ENCODE data around the gene DLGAP1.

DLGAP1 gene

DNA sequence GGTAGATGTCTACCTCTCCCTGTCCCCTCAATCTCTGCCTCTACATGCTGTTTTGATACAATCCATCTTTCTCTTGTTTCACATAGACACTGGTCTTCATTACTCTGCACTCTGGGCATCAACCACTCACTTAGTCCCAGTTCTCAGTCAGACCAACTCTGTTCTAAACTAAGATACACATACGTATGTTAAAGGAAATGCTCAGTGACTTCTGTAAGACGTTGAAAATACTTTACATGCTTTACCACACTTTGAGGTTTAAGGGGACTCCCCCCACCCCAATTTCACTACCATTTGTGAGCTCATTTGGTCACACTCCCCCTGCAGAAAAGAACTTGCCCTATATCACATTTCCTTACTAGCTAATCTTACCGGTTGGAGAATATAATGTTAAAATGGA, 507.7 kb downstream of the DLGAP1 start:
- no peak for TF ChIP-seq YY1 (IDR thresholded peaks at IDR 0.05; ENCODE audit: low read depth)
- TF ChIP-seq CREB1 (IDR thresholded peaks at IDR 0.05; ENCODE audit: low read depth) = no peak
- no peak for TF ChIP-seq EGR1 (IDR thresholded peaks at IDR 0.05)
- no peak for TF ChIP-seq TCF12 (IDR thresholded peaks at IDR 0.05; ENCODE audit: low read depth)
- no peak for TF ChIP-seq TEAD4 (IDR thresholded peaks at IDR 0.05)
- TF ChIP-seq CEBPB (IDR thresholded peaks at IDR 0.05) = no peak
- no peak for TF ChIP-seq NFIC (IDR thresholded peaks at IDR 0.05)
- TF ChIP-seq, protein P1, sequence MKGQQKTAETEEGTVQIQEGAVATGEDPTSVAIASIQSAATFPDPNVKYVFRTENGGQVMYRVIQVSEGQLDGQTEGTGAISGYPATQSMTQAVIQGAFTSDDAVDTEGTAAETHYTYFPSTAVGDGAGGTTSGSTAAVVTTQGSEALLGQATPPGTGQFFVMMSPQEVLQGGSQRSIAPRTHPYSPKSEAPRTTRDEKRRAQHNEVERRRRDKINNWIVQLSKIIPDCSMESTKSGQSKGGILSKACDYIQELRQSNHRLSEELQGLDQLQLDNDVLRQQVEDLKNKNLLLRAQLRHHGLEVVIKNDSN (IDR thresholded peaks at IDR 0.05) = no peak
- TF ChIP-seq ZBTB7A (IDR thresholded peaks at IDR 0.05; ENCODE audit: low read depth) = no peak
- no peak for TF ChIP-seq FOXM1 (IDR thresholded peaks at IDR 0.05; ENCODE audit: borderline replicate concordance, low read depth)
- no peak for TF ChIP-seq RAD21 (IDR thresholded peaks at IDR 0.05; ENCODE audit: low read depth)
- TF ChIP-seq TAF1 (IDR thresholded peaks at IDR 0.05; ENCODE audit: low read depth) = no peak
- TF ChIP-seq, protein P2, sequence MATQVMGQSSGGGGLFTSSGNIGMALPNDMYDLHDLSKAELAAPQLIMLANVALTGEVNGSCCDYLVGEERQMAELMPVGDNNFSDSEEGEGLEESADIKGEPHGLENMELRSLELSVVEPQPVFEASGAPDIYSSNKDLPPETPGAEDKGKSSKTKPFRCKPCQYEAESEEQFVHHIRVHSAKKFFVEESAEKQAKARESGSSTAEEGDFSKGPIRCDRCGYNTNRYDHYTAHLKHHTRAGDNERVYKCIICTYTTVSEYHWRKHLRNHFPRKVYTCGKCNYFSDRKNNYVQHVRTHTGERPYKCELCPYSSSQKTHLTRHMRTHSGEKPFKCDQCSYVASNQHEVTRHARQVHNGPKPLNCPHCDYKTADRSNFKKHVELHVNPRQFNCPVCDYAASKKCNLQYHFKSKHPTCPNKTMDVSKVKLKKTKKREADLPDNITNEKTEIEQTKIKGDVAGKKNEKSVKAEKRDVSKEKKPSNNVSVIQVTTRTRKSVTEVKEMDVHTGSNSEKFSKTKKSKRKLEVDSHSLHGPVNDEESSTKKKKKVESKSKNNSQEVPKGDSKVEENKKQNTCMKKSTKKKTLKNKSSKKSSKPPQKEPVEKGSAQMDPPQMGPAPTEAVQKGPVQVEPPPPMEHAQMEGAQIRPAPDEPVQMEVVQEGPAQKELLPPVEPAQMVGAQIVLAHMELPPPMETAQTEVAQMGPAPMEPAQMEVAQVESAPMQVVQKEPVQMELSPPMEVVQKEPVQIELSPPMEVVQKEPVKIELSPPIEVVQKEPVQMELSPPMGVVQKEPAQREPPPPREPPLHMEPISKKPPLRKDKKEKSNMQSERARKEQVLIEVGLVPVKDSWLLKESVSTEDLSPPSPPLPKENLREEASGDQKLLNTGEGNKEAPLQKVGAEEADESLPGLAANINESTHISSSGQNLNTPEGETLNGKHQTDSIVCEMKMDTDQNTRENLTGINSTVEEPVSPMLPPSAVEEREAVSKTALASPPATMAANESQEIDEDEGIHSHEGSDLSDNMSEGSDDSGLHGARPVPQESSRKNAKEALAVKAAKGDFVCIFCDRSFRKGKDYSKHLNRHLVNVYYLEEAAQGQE (IDR thresholded peaks at IDR 0.05; ENCODE audit: low read depth) = no peak
- TF ChIP-seq EP300 (IDR thresholded peaks at IDR 0.05; ENCODE audit: borderline replicate concordance) = no peak

DNA sequence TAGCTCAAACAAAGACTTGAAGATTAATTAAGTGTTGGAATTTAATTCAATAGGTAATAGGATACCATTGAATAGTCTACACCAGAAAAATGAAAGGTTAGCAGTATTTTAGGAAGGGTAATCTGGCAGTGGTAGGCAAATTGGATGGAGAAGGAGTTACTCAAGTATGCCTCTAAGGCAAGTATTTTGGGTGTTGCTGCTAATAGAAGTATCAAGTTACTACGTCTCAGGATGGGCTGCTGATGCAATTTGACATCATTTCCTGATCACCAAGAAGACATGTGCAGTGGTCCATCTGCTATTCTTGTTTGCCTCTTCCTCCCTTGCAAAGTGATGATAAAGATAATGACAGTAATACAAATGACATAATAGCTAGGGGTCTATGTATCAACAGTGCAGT, 519.8 kb downstream of the DLGAP1 start:
- TF ChIP-seq CEBPB (IDR thresholded peaks at IDR 0.05) (no peak), EGR1 (IDR thresholded peaks at IDR 0.05) (no peak), ZBTB7A (IDR thresholded peaks at IDR 0.05; ENCODE audit: low read depth) (no peak), TCF12 (IDR thresholded peaks at IDR 0.05; ENCODE audit: low read depth) (no peak), TAF1 (IDR thresholded peaks at IDR 0.05; ENCODE audit: low read depth) (no peak), CREB1 (IDR thresholded peaks at IDR 0.05; ENCODE audit: low read depth) (no peak)
- TF ChIP-seq, protein P3, sequence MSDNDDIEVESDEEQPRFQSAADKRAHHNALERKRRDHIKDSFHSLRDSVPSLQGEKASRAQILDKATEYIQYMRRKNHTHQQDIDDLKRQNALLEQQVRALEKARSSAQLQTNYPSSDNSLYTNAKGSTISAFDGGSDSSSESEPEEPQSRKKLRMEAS (IDR thresholded peaks at IDR 0.05) = no peak
- TF ChIP-seq, protein P1 (IDR thresholded peaks at IDR 0.05) = no peak

DNA sequence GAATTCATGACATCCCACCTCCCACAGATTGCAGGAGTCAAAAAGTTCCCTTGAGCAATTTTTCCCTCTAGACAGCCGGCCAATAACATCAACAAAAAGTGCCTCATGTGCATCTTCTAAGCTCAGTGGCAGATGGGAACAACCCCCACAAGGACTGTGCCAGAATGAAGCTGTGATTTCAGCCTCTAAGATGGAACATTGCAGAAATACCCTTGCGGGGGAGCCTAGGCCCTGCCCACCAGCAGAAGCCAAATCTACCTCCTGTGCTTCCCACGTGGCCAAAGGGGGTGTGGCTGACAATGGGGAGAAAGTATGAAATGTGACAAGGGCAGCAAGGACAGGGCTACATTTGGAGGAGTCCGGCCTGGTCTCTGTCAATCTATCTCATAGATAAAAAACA, 522.8 kb downstream of the DLGAP1 start:
- TF ChIP-seq EGR1 (IDR thresholded peaks at IDR 0.05) = no peak
- no peak for TF ChIP-seq CREB1 (IDR thresholded peaks at IDR 0.05; ENCODE audit: low read depth)
- TF ChIP-seq YY1 (IDR thresholded peaks at IDR 0.05; ENCODE audit: low read depth) = no peak
- TF ChIP-seq, protein P2 (IDR thresholded peaks at IDR 0.05; ENCODE audit: low read depth) = no peak
- TF ChIP-seq EP300 (IDR thresholded peaks at IDR 0.05; ENCODE audit: borderline replicate concordance) = no peak
- TF ChIP-seq TAF1 (IDR thresholded peaks at IDR 0.05; ENCODE audit: low read depth) = no peak
- no peak for TF ChIP-seq CEBPB (IDR thresholded peaks at IDR 0.05)
- TF ChIP-seq FOXM1 (IDR thresholded peaks at IDR 0.05; ENCODE audit: borderline replicate concordance, low read depth) = no peak
- no peak for TF ChIP-seq TCF12 (IDR thresholded peaks at IDR 0.05; ENCODE audit: low read depth)
- TF ChIP-seq, protein P3 (IDR thresholded peaks at IDR 0.05) = no peak
- TF ChIP-seq TEAD4 (IDR thresholded peaks at IDR 0.05) = no peak
- no peak for TF ChIP-seq NFIC (IDR thresholded peaks at IDR 0.05)
- TF ChIP-seq, protein P1 (IDR thresholded peaks at IDR 0.05) = no peak

DNA sequence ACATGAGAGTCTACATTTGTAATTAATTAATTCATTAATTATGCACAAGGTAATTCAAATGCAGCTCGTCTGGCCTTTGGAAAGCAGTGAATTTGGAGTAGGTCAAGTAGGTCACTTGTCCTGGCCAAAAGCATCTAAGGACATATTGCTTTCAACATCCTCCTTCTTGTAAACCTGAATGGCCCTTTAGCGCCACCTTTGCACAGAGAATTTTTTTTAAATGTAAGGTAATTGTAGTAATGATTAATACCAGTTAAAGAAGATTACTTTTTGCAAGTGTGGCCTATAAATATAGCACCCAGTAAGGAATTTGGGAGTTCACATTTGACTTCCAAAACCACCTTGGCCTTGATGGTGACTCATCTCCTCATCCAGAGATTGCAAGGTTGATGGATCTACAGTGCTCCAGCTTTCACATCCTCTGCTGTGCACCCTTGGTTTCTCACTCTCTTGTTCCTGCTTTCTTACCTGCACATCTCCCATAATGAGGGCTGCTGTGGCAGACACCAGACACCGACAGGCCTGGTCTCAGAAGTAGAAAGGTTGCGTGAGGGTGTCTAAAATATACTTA, 523.5 kb downstream of the DLGAP1 start:
- TF ChIP-seq CEBPB (IDR thresholded peaks at IDR 0.05) (no peak), NFIC (IDR thresholded peaks at IDR 0.05) (no peak), EP300 (IDR thresholded peaks at IDR 0.05; ENCODE audit: borderline replicate concordance) (no peak), TCF12 (IDR thresholded peaks at IDR 0.05; ENCODE audit: low read depth) (no peak), TAF1 (IDR thresholded peaks at IDR 0.05; ENCODE audit: low read depth) (no peak), CREB1 (IDR thresholded peaks at IDR 0.05; ENCODE audit: low read depth) (no peak)
- TF ChIP-seq, protein P1 (IDR thresholded peaks at IDR 0.05) = no peak

DNA sequence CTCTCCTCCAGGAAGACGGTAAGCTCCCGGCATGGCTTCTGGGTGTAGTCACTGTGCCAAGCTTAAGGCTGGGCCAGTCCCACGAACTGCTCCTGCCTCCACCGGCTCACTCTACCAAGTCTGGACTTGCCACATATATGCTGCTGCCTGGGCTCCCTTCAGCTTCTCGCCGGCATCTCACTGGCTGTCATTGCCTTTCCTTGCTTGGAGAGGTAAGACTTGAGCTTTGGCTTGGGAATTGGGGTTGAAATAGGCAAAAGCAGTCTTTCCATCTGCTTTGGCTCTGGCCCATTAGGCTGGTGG, 524.1 kb downstream of the DLGAP1 start:
- TF ChIP-seq TCF12 (IDR thresholded peaks at IDR 0.05; ENCODE audit: low read depth) = no peak
- TF ChIP-seq FOXM1 (IDR thresholded peaks at IDR 0.05; ENCODE audit: borderline replicate concordance, low read depth) = no peak
- TF ChIP-seq CREB1 (IDR thresholded peaks at IDR 0.05; ENCODE audit: low read depth) = no peak
- no peak for TF ChIP-seq RAD21 (IDR thresholded peaks at IDR 0.05; ENCODE audit: low read depth)
- no peak for TF ChIP-seq EGR1 (IDR thresholded peaks at IDR 0.05)
- no peak for TF ChIP-seq TEAD4 (IDR thresholded peaks at IDR 0.05)
- no peak for TF ChIP-seq ZBTB7A (IDR thresholded peaks at IDR 0.05; ENCODE audit: low read depth)
- TF ChIP-seq, protein P3 (IDR thresholded peaks at IDR 0.05) = no peak
- no peak for TF ChIP-seq EP300 (IDR thresholded peaks at IDR 0.05; ENCODE audit: borderline replicate concordance)
- no peak for TF ChIP-seq YY1 (IDR thresholded peaks at IDR 0.05; ENCODE audit: low read depth)
- TF ChIP-seq, protein P2 (IDR thresholded peaks at IDR 0.05; ENCODE audit: low read depth) = no peak
- TF ChIP-seq TAF1 (IDR thresholded peaks at IDR 0.05; ENCODE audit: low read depth) = no peak
- TF ChIP-seq CEBPB (IDR thresholded peaks at IDR 0.05) = no peak
- no peak for TF ChIP-seq NFIC (IDR thresholded peaks at IDR 0.05)
- TF ChIP-seq, protein P1 (IDR thresholded peaks at IDR 0.05) = no peak

All from Ishikawa (cell line).